SJSA1 (cell line): ENCODE measurements around the gene IQSEC1. TPM values are rescaled to one million over a fixed set of nuclear protein-coding genes. Genes with fewer than 3 reads are reported as not detected.

Source experiments
- DNase-seq, 2 experiments: peaks; one replicate each; pipeline ENCODE4 v3.0.0-alpha.2; 2015 to 2020; ENCODE audit warnings: low spot score in 2 of 2, low read depth in 1 of 2
- H3K27ac ChIP-seq: fragments of 250-450 bp; sonication (Bioruptor Pico); 2 replicates; pipeline ENCODE4 v1.5.1; 2020; ENCODE audit warnings: mild to moderate bottlenecking, moderate library complexity
- H3K27me3 ChIP-seq: fragments of 250-450 bp; sonication (Bioruptor Pico); replicated peaks from 2 replicates; pipeline ENCODE4 v1.5.1; 2020; ENCODE audit warnings: mild to moderate bottlenecking, moderate library complexity
- H3K36me3 ChIP-seq: fragments of 250-450 bp; sonication (Bioruptor Pico); 2 replicates; pipeline ENCODE4 v1.5.1; 2020; ENCODE audit warnings: mild to moderate bottlenecking
- H3K4me1 ChIP-seq: fragments of 250-450 bp; sonication (Bioruptor Pico); replicated peaks from 2 replicates; pipeline ENCODE4 v1.6.1; 2021; ENCODE audit warnings: mild to moderate bottlenecking
- H3K4me3 ChIP-seq: fragments of 250-450 bp; sonication (Bioruptor Pico); 2 replicates; pipeline ENCODE4 v1.5.1; 2020; ENCODE audit warnings: mild to moderate bottlenecking
- H3K9me3 ChIP-seq: fragments of 250-450 bp; sonication (Bioruptor Pico); replicated peaks from 2 replicates; pipeline ENCODE4 v1.5.1; 2020; ENCODE audit warnings: mild to moderate bottlenecking
- total RNA-seq: library from RNA; depleted of rRNA; stranded (reverse); fragments of >200 nt; shearing (Covaris generic); gene quantifications from 2 replicates; pipeline ENCODE4 v1.2.3, GENCODE V29; 2014

The IQSEC1 gene
- total RNA-seq, 1 experiment from 2014 or later = 6.5 TPM

DNA sequence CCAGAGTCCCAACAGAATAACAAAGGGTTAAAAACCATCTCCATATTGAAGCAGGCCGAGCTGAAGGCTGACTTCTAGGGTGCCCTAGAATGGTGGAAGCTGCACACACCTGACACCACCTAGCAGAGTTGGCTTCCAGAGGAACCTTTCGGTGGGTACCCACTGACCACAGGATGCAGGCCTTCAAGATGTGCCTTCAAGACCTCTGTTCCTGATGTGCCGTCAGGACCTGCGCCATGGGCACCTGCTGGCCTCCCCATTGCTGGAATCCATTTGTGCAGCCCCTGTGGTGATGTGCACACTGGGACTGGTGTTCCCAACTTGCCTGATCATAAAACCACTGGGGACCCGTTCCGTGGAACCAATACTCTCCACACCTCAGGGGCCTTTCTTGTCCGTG, 196.2 kb downstream of the IQSEC1 start:
- DNase-seq = no peak
- no peak overlapping the region for H3K4me3 ChIP-seq

DNA sequence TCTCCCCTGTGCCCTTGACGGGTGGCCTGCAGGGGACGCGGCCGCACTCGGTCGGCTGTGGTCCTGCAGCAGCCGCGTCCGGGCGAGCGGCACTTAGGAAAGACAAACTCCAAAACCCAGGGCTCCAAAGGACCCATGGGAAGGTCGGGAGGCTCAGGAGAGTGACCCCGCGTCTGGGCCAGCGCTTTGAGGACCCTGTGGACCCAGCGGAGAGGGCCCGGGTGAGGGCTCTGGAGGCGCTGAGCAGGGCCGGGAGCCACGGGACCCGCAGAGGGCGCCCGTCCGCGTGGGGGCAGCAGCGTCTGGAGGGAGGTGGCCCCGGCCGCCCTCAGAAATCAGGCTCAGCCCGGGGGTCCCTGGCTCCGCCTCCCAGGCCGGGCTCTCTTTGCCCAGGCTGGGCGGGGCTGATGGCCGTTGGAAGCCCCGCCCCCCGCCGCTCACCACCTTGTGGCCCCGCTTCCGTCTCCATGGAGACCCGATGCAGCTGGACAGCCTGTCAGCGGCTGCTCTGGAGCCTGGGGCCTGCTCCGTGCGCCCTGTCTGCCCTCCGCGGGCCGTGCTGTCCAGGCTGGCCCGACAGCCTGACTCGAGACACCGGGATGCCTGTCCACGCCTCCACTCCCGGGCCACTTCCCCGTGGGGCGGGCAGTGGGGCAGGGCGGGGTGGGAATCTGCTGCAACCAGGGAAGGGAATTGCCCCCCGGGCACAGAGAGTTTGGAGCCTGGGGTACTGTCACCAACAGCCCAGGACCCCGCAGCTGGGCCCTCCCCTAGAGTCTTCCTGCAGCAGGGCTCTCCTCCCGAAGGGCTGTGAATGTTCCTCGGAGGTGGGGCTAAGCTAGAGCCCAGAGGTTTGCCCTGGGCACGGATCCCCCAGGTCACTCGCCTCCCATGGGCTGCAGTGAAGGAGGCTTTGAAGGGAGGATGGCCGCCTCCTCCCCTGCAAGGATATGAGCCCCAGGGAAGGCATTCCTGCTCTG, 197.1 kb downstream of the IQSEC1 start:
- no peak for DNase-seq
- no peaks in the 10 kb centered on the region for H3K36me3 ChIP-seq
- H3K4me3 ChIP-seq = no peak overlapping the region
- no peak overlapping the region for H3K27ac ChIP-seq
- H3K9me3 ChIP-seq = no peaks in the 10 kb centered on the region
- H3K4me1 ChIP-seq = no peaks in the 10 kb centered on the region
- no peaks in the 10 kb centered on the region for H3K27me3 ChIP-seq

More for the DNA sequence above, 196.2 kb downstream of the IQSEC1 start:
- Histone ChIP-seq H3K4me1 (no peaks in the 10 kb centered on the region), H3K9me3 (no peaks in the 10 kb centered on the region), H3K27ac (no peak overlapping the region), H3K27me3 (no peaks in the 10 kb centered on the region), H3K36me3 (no peaks in the 10 kb centered on the region)

- Histone ChIP-seq H3K4me1 (no peaks in the 10 kb centered on the region), H3K4me3 (no peak overlapping the region), H3K9me3 (no peaks in the 10 kb centered on the region), H3K27me3 (no peaks in the 10 kb centered on the region), H3K27ac (no peak overlapping the region), H3K36me3 (no peaks in the 10 kb centered on the region)
- DNase-seq = no peak
Measured at GRCh38 chr3:12871404-12871983, 201.7 kb downstream of the IQSEC1 start.

- Histone ChIP-seq H3K36me3 (no peaks in the 10 kb centered on the region), H3K27ac (no peak overlapping the region), H3K27me3 (no peaks in the 10 kb centered on the region), H3K4me3 (no peak overlapping the region), H3K9me3 (no peaks in the 10 kb centered on the region), H3K4me1 (no peaks in the 10 kb centered on the region)
- DNase-seq = no peak
Measured at GRCh38 chr3:12870942-12871341, 202.3 kb downstream of the IQSEC1 start.

GRCh38 chr3:12869035-12869621, 204.1 kb downstream of the IQSEC1 start:
- Histone ChIP-seq H3K36me3 (no peaks in the 10 kb centered on the region), H3K4me3 (no peak overlapping the region), H3K27ac (no peak overlapping the region), H3K27me3 (no peaks in the 10 kb centered on the region), H3K9me3 (no peaks in the 10 kb centered on the region), H3K4me1 (no peaks in the 10 kb centered on the region)
- DNase-seq = no peak

- Histone ChIP-seq H3K4me1 (no peaks in the 10 kb centered on the region), H3K27me3 (no peaks in the 10 kb centered on the region), H3K27ac (no peak overlapping the region), H3K36me3 (no peaks in the 10 kb centered on the region), H3K9me3 (no peaks in the 10 kb centered on the region), H3K4me3 (no peak overlapping the region)
- DNase-seq = peak; percentile 51 to 67
Measured at GRCh38 chr3:12868039-12869034, 204.9 kb downstream of the IQSEC1 start.

- Histone ChIP-seq H3K36me3 (no peaks in the 10 kb centered on the region), H3K27ac (no peak overlapping the region), H3K4me1 (no peaks in the 10 kb centered on the region), H3K27me3 (no peaks in the 10 kb centered on the region), H3K4me3 (no peak overlapping the region), H3K9me3 (no peaks in the 10 kb centered on the region)
- DNase-seq = no peak
Measured at GRCh38 chr3:12866836-12867235, 206.4 kb downstream of the IQSEC1 start.

- no peaks in the 10 kb centered on the region for H3K4me1 ChIP-seq
- H3K9me3 ChIP-seq = no peaks in the 10 kb centered on the region
- H3K4me3 ChIP-seq = no peak overlapping the region
Measured at GRCh38 chr3:12865271-12865670, 208.0 kb downstream of the IQSEC1 start.

DNA sequence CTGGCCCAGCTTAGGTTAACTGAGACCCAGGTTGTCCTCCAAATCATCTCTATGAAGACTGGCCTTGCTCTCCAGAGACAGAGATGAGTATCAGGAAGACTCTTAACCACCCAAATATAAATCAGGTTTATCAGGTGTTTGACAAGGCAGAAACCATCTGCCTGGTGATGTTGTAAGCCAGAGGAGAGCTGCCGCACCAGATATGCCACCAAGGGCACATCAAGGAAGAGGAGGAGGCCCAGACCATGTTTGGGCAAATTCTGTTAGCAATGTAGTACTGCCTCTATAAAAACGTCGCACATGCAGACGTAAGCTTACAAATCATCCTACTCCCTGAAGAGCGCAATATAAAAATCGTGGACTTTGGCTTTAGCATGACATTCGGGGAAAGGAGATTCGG, 210.8 kb downstream of the IQSEC1 start:
- Histone ChIP-seq H3K27me3 (no peaks in the 10 kb centered on the region), H3K4me3 (no peak overlapping the region), H3K27ac (no peak overlapping the region), H3K4me1 (no peaks in the 10 kb centered on the region), H3K9me3 (no peaks in the 10 kb centered on the region), H3K36me3 (no peaks in the 10 kb centered on the region)
- no peak for DNase-seq

More at GRCh38 chr3:12865271-12865670, 208.0 kb downstream of the IQSEC1 start:
- H3K27ac ChIP-seq = no peak overlapping the region
- H3K36me3 ChIP-seq = no peaks in the 10 kb centered on the region
- DNase-seq = no peak
- no peaks in the 10 kb centered on the region for H3K27me3 ChIP-seq

DNA sequence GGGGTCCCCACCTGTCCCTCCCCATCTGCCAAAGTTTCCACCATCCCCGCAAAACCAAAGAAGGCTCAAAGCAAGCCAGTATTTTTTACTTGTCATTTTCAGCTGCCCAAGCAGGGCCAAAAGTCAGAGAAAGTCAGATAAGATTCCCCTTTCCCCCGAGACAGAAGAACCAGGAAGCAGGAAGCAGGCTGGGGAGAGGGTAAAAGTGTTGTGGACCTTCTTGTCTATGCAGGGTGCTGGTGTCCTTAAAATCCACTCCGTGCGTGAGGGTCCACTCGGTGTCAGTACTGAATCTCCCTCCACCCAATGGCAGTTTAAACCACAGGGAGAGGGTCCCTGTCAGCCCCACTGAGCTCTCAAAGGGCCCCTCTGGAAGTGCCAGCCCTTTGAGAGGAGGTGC, 211.6 kb downstream of the IQSEC1 start:
- Histone ChIP-seq H3K4me1 (no peaks in the 10 kb centered on the region), H3K27ac (no peak overlapping the region), H3K9me3 (no peaks in the 10 kb centered on the region), H3K27me3 (no peaks in the 10 kb centered on the region), H3K4me3 (no peak overlapping the region), H3K36me3 (no peaks in the 10 kb centered on the region)
- no peak for DNase-seq

- no peak for DNase-seq
- H3K27me3 ChIP-seq = no peaks in the 10 kb centered on the region
- no peak overlapping the region for H3K4me3 ChIP-seq
- no peak overlapping the region for H3K27ac ChIP-seq
- H3K4me1 ChIP-seq = no peaks in the 10 kb centered on the region
- H3K36me3 ChIP-seq = no peaks in the 10 kb centered on the region
- no peaks in the 10 kb centered on the region for H3K9me3 ChIP-seq
Measured at GRCh38 chr3:12859840-12860239, 213.4 kb downstream of the IQSEC1 start.

- H3K9me3 ChIP-seq = no peaks in the 10 kb centered on the region
- H3K4me3 ChIP-seq = no peak overlapping the region
- no peaks in the 10 kb centered on the region for H3K4me1 ChIP-seq
- no peaks in the 10 kb centered on the region for H3K36me3 ChIP-seq
- H3K27ac ChIP-seq = no peak overlapping the region
- H3K27me3 ChIP-seq = no peaks in the 10 kb centered on the region
- no peak for DNase-seq
Measured at GRCh38 chr3:12856626-12857025, 216.6 kb downstream of the IQSEC1 start.

- Histone ChIP-seq H3K27me3 (no peaks in the 10 kb centered on the region), H3K27ac (no peak overlapping the region), H3K9me3 (no peaks in the 10 kb centered on the region), H3K4me1 (no peaks in the 10 kb centered on the region), H3K36me3 (no peaks in the 10 kb centered on the region), H3K4me3 (no peak overlapping the region)
- no peak for DNase-seq
Measured at GRCh38 chr3:12854565-12854964, 218.7 kb downstream of the IQSEC1 start.
